Thyroid gland (tissue), 4 donors: Measurements from ENCODE around the gene MAPK8. TPM values are rescaled to one million over a fixed set of nuclear protein-coding genes. Genes with fewer than 3 reads are reported as not detected.
A peak's percentile ranks its signal among the peaks of the same experiment; 100 is the strongest.

Experiments used
- DNase-seq, 2 donors: peaks; one replicate each; pipeline ENCODE4 v3.0.0-alpha.2; 2019
- H3K27ac ChIP-seq, 3 donors: fragments of 200-600 bp; sonication (generic); 1 replicate in 2 of 3; 2 replicates in 1 of 3; pipeline ENCODE4 v1.5.1; 2016 to 2019; ENCODE audit warnings: mild to moderate bottlenecking in 1 of 3, moderate library complexity in 1 of 3
- H3K27me3 ChIP-seq: fragments of 200-600 bp; sonication (generic); one replicate; pipeline ENCODE4 v1.5.1; 2019
- H3K36me3 ChIP-seq, 2 donors: fragments of 200-600 bp; sonication (generic); one replicate each; pipeline ENCODE4 v1.5.1; 2016 to 2019
- H3K4me1 ChIP-seq, 2 donors: fragments of 200-600 bp; sonication (generic); one replicate each; pipeline ENCODE4 v1.5.1; 2017 to 2019
- H3K4me3 ChIP-seq, 3 donors: fragments of 200-600 bp; sonication (generic); replicated peaks in 1 of 3; 1 replicate in 2 of 3; 2 replicates in 1 of 3; pipeline ENCODE4 v1.5.1; 2016; ENCODE audit warnings: mild to moderate bottlenecking in 1 of 3
- H3K9me3 ChIP-seq: fragments of 200-600 bp; sonication (generic); one replicate; pipeline ENCODE4 v1.5.1; 2017
- CTCF ChIP-seq, 6 experiments: fragments of 200-600 bp in 3 of 6; fragments of 450-650 bp in 3 of 6; sonication (generic) in 3 of 6; IDR thresholded peaks; one replicate each; pipeline ENCODE4 v1.5.1; 2016 to 2019; ENCODE audit warnings: antibody characterized with exemption in 6 of 6, mild to moderate bottlenecking in 2 of 6, inconsistent platforms in 1 of 6, moderate library complexity in 1 of 6
- POLR2A ChIP-seq, 2 donors: fragments of 450-650 bp; IDR thresholded peaks; one replicate each; pipeline ENCODE4 v1.6.1; 2017; ENCODE audit warnings: antibody characterized with exemption in 2 of 2, mild to moderate bottlenecking in 2 of 2, moderate library complexity in 1 of 2
- WGBS, 2 donors: methylation state at CpG; one replicate each; pipeline ENCODE4 v1.1.5; 2017; 5-methylcytosine and 5-hydroxymethylcytosine counted together
- intact Hi-C: fragments of 100-400 bp; cut with DNase I; formaldehyde crosslinking; loops from one replicate; pipeline ENCODE4 v1.15.1; 2023
- total RNA-seq, 4 donors: library from RNA; depleted of rRNA; stranded (reverse); fragments of >200 nt; gene quantifications; one replicate each; pipeline ENCODE4 v1.2.3, GENCODE V29; 2016

The MAPK8 gene
- total RNA-seq, 4 donors from 2014 or later = 76.2 to 165 (median 99.0) TPM

GRCh38 chr10:48306870-48307710, 613 bp downstream of the MAPK8 start:
- Histone ChIP-seq H3K27ac (peak overlapping the region; percentile 93 to 99 (median 96)), H3K36me3 (no peaks in the 10 kb centered on the region), H3K9me3 (no peaks in the 10 kb centered on the region), H3K27me3 (no peaks in the 10 kb centered on the region), H3K4me3 (peak overlapping the region; percentile 66 to 95 (median 69)), H3K4me1 (peaks cover 16 to 24% of the 10 kb centered on the region in 2 donors)
- peak; percentile 69 to 73 for DNase-seq
- intact Hi-C loops = no loop called here
- 1 to 2% methylated on average over 12 to 25 of the region's 70 CpGs for WGBS, 2 donors
- TF ChIP-seq CTCF (IDR thresholded peaks at IDR 0.05) = no peak
- no peak for TF ChIP-seq POLR2A (IDR thresholded peaks at IDR 0.05)

GRCh38 chr10:48307711-48308018, 1.2 kb downstream of the MAPK8 start:
- WGBS, 2 donors = 15 to 20% methylated on average over 3 of the region's 3 CpGs
- TF ChIP-seq CTCF (IDR thresholded peaks at IDR 0.05) = no peak

DNA sequence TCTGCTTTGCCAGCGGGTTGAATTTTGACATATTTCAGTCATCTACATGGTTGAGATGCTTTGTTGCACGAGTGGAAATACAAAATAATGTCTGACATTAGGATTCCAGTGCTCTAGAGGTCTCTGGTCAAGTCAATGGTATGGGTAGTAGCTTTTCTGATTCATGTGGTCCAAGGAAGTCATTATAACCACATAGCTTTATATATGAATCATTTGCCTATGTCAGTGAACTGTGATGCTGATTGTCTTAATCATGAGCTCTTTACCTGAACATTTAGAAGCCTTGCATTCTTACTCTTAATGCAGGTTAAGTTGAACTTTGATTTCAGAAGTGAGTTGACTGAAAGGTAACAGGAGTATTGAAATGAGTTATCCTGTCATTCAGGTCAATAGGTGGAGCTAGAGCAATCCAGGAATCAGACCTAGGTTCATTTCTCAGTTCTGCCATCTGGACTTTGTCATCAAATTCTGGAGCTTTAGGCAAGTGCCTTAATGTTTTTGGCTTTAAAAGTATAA, 3.3 kb downstream of the MAPK8 start:
- intact Hi-C loops = no loop called here
- Histone ChIP-seq H3K27me3 (no peaks in the 10 kb centered on the region), H3K27ac (no peak overlapping the region), H3K9me3 (no peaks in the 10 kb centered on the region), H3K4me3 (no peak overlapping the region), H3K36me3 (no peaks in the 10 kb centered on the region), H3K4me1 (peaks cover 16 to 24% of the 10 kb centered on the region in 2 donors)
- WGBS, 2 donors = 68 to 70% methylated on average over 2 of the region's 2 CpGs
- TF ChIP-seq CTCF (IDR thresholded peaks at IDR 0.05) (peak in 3 of 6 experiments; percentile 34 to 44 (median 34)), POLR2A (IDR thresholded peaks at IDR 0.05) (no peak)
- DNase-seq = no peak

More at GRCh38 chr10:48307711-48308018, 1.2 kb downstream of the MAPK8 start:
- Histone ChIP-seq H3K9me3 (no peaks in the 10 kb centered on the region), H3K4me3 (peak overlapping the region in 2 of 3 donors; percentile 66 to 95), H3K27ac (no peak overlapping the region), H3K27me3 (no peaks in the 10 kb centered on the region), H3K36me3 (no peaks in the 10 kb centered on the region), H3K4me1 (peaks cover 16 to 24% of the 10 kb centered on the region in 2 donors)
- intact Hi-C loops = no loop called here
- no peak for DNase-seq

DNA sequence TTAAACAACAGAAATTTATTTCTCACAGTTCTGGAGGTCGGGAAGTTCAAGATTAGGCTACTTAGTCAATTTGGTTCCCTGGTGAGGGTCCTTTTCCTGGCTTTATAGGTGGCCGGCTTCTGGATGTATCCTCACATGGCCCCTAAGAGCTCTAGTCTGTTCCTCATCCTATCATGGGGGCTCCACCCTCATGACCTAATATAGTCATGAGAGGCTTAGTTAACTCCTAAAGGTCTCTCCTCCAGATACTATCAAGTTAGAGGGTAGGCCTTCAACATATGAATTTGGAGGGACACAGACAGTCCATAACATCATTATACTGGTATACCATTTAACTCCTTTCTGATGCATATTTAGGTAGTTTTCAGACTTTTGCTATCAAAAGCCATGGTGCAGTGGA, 7.6 kb downstream of the MAPK8 start:
- H3K4me3 ChIP-seq = no peak overlapping the region
- no peaks in the 10 kb centered on the region for H3K27me3 ChIP-seq
- TF ChIP-seq CTCF (IDR thresholded peaks at IDR 0.05) = no peak
- no peak for TF ChIP-seq POLR2A (IDR thresholded peaks at IDR 0.05)
- H3K9me3 ChIP-seq = no peaks in the 10 kb centered on the region
- H3K36me3 ChIP-seq = no peaks in the 10 kb centered on the region
- no peak overlapping the region for H3K27ac ChIP-seq
- DNase-seq = no peak
- peaks cover 19 to 20% of the 10 kb centered on the region in 2 donors for H3K4me1 ChIP-seq
- WGBS, 2 donors = 94 to 95% methylated on average over 2 of the region's 2 CpGs
- intact Hi-C loops = no loop called here

DNA sequence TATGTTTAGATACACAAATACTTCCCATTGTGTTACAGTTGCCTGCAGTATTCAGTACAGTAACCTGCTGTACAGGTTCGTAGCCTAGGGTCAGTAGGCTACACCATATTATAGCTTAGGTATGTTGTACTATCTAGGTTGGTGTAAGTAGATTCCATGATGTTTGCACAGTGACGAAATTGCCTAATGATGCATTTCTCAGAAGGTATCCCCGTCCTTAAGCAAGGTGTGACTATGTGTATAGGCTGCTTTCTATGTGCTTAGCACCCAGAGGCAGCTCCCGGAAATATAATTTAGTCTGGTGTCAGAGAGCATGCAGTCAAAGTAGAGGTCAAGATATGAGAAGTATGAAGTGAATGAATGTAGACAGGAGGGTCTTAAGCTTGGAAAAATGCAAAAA, 9.8 kb downstream of the MAPK8 start:
- H3K4me1 ChIP-seq = peaks cover 12 to 19% of the 10 kb centered on the region in 2 donors
- no peak overlapping the region for H3K27ac ChIP-seq
- H3K27me3 ChIP-seq = no peaks in the 10 kb centered on the region
- TF ChIP-seq POLR2A (IDR thresholded peaks at IDR 0.05) (no peak), CTCF (IDR thresholded peaks at IDR 0.05) (no peak)
- WGBS, 2 donors = 92 to 93% methylated on average over 4 of the region's 4 CpGs
- intact Hi-C loops = no loop called here
- no peaks in the 10 kb centered on the region for H3K36me3 ChIP-seq
- H3K9me3 ChIP-seq = no peaks in the 10 kb centered on the region
- no peak overlapping the region for H3K4me3 ChIP-seq
- no peak for DNase-seq
